Fibroblast of skin of left quadriceps (primary cell): ENCODE measurements around the gene ZBTB16.

Experiments used
- DNase-seq, 2 experiments: peaks; one replicate each; pipeline ENCODE4 v3.0.0-alpha.2; 2013; ENCODE audit warnings: low read depth in 2 of 2

Gene ZBTB16

DNA sequence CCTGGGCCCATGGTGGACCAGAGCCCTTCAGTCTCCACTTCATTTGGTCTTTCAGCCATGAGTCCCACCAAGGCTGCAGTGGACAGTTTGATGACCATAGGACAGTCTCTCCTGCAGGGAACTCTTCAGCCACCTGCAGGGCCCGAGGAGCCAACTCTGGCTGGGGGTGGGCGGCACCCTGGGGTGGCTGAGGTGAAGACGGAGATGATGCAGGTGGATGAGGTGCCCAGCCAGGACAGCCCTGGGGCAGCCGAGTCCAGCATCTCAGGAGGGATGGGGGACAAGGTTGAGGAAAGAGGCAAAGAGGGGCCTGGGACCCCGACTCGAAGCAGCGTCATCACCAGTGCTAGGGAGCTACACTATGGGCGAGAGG is 4.3 kb downstream of the ZBTB16 start:
- no peak for DNase-seq

DNA sequence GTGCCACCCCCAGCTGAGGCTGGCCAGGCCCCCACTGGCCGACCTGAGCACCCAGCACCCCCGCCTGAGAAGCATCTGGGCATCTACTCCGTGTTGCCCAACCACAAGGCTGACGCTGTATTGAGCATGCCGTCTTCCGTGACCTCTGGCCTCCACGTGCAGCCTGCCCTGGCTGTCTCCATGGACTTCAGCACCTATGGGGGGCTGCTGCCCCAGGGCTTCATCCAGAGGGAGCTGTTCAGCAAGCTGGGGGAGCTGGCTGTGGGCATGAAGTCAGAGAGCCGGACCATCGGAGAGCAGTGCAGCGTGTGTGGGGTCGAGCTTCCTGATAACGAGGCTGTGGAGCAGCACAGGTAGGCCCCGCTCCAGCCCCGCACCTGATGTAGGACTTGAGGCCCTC is 4.7 kb downstream of the ZBTB16 start:
- DNase-seq = no peak

DNA sequence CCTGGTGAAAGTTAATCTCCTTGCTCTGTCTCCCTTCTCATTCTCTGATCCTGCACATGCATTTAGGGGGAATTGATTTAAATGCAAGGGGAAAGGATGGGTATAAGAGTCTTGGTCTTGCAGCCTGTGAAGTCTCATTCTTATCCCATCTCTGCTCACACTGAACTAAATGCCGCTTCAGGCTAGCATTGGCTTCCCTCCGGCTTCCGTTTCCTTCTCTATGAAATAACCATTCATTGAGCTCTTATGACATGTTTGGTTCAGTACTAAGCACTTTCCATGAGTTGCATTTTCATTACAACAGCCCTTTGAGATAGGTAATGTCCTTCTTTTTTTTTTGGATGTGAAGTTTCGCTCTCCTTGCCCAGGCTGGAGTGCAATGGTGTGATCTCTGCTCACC is 5.6 kb downstream of the ZBTB16 start:
- no peak for DNase-seq

DNA sequence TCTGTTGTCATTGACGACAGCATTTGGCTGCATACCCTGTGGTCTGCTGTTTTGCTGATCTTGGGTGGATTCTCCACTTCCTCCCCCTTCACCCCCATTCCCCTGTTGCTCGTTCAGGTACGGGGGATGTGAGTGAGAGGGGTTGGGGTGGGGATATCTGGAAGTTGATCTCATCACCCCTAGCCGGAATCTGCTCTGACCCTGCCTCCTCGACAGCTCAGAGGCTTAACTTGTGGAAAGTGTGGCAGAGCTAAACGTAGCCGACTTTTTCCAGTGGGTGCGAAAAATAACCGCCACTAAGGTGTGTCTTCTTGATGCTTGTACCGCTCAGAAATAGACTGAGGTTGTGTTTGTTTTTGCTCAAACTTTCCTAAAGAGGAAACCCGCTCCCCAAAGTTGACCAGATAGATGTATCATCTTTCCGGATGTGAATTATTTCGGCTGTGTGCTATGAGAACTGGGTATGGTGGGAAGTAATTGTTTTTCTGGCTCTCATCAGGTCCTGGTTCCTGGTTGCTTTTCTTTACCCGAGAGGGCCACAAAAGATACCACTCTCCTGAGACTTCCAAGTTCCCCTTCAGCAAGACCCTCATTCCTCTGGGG is 6.6 kb downstream of the ZBTB16 start:
- no peak for DNase-seq

DNA sequence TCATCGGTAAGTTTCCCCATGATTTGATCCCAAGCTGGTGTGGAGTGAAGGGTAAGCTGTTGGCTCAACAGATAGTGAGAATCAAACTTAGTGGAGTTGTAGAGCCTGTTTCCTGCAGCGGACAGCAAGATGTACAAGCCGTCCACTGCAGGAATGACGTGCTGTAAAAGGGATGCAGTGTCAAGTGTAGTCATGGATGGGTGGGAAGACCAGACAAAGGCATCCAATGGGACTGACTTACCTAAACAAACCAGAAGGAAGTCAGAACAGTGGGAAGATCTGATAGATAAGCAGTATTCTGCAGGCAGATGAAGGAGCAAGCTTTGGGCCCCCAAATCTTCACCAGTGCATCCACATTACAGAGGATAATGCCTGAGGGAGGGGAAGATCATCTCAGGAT is 8.8 kb downstream of the ZBTB16 start:
- no peak for DNase-seq

GRCh38 chr11:114070464-114071139 is 11.1 kb downstream of the ZBTB16 start:
- no peak for DNase-seq

- no peak for DNase-seq
These were observed 13.7 kb downstream of the ZBTB16 start for GRCh38 chr11:114073007-114073827.

- DNase-seq = no peak
These were observed 14.4 kb downstream of the ZBTB16 start for GRCh38 chr11:114073828-114074381.

DNA sequence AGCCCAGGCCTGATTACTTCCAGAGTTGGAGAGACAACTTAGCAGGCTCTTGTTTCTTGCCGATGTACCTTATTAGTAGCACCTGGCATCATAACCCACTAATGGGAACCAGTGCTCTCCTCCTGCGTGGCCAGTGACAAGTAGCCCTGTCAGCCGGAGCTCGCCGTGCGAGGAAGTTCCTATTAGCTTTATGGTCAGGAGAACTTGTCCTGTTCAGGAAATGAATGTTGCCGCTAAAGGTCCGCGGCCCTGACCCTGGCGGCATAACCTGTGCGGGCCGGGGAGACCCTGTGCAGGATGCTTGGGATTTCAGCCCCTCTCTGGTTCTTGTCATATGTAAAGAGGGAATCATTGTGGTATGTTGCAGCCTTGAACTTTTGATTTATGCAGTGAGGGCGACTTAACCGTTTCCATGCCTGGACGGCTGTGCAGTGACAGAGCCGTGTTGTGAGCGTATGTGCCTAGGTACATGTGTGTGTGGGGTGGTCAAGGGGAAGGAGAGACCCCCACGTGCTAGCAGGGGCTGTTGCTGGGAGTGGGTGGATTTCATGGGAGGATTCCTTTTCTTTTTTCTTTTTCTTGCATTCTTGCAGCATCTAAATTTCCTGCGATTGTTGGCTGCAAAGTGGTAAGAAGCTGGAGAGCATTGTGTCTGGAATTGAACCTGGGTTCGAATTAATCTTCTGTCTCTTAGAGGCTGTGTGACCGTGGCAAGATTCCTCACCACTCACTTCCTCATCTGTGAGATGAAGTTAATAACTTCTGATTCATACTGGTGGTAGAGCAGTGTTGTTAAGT is 15.2 kb downstream of the ZBTB16 start:
- DNase-seq = no peak

DNA sequence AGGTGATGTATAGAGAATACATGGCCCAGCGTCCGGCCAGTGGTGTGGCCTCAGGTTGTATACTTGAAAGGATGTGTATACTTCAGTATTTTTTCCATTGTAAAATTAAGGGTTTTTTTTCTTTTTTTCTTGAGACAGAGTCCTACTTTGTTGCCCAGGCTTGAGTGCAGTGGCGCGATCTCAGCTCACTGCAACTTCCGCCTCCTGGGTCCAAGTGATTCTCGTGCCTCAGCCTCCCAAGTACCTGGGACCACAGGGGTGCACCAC is 15.8 kb downstream of the ZBTB16 start:
- no peak for DNase-seq

GRCh38 chr11:114075891-114076441 is 16.5 kb downstream of the ZBTB16 start:
- peak; percentile 23 to 27 for DNase-seq

DNA sequence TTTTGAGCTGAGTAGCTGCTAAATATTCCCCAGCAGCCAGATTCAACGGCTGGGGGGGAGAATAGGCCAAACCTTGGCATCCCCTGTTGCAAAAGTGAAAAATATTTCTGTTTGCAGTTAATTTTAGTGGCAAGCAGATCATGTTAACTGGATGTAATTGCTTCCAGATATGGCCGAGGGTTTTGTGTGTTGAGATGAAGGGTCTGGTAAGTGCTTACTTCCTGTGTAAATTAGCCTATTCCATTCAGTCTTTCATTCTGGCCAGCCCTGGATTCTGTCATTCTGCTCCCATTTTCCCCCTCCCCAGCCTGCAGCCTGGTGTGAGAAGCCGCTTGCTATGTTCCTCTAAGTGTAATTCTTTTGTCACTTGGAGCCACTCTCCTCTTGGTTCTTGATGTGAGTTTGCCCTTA is 17.4 kb downstream of the ZBTB16 start:
- DNase-seq = peak; percentile 34 to 45

GRCh38 chr11:114077482-114078305 is 18.2 kb downstream of the ZBTB16 start:
- no peak for DNase-seq

DNA sequence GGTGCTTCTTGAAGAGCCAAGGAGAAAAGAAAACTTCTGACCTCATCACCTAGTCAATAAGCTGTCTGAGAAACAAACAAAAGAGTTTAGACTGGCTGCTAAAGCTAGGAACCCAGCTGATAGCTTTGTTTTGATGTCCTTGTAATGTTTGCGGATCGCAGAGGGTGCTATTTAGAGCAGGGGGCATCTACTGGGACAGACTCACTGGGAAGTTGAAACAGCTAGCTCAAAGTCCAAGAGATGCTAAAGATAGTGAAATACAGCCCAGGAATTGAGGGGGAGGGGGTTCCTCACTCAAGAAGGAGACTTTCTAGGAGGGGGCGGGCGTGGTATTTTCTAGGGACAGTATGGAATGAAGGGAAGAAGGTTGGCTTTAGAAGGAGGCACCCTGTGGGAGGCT is 18.9 kb downstream of the ZBTB16 start:
- no peak for DNase-seq

DNA sequence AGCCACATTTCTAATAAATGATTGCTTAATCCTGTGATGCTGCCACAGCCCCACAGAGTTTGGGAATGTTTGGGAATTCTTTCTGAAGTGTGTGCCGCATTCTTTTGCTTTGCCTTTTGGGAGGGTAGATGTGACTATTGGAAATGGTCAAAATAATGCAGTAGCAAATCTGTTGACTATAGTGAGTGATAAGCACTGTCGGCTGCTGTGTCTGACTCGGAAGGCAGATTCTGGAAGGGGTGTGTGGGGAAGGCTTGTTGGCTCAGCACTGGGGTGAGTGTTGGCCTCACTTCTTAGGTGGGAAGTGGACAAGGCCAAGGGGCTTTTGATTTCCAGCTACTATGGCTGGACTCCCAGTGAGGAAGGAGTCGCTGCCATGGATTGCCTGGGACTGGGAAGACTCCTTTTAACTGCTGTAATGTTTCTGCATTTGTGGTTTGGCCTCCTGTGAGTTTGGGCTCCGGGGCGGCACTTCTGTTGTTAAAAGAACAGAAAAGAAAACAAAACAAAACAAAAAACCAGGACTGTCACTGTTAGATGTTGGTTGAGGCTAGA is 20.1 kb downstream of the ZBTB16 start:
- DNase-seq = no peak

DNA sequence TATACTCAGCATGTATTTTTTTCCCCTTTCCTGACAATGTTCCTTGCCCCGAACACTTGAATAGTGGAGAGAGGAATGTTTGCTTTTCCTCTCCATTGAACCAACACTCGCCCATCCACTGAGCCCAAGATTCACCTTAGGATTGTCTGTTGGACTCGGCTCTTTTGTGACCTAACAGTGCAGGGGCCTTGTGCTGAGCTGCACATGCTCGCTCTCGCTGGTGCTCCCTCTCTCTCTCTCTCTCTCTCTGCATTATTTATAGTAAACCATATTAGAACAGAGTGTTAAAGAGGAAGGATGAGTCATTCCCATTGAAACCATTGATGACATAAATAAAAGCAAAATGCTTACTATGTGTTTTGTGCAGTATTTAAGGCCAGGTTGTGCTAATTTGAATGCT is 20.7 kb downstream of the ZBTB16 start:
- DNase-seq = no peak

DNA sequence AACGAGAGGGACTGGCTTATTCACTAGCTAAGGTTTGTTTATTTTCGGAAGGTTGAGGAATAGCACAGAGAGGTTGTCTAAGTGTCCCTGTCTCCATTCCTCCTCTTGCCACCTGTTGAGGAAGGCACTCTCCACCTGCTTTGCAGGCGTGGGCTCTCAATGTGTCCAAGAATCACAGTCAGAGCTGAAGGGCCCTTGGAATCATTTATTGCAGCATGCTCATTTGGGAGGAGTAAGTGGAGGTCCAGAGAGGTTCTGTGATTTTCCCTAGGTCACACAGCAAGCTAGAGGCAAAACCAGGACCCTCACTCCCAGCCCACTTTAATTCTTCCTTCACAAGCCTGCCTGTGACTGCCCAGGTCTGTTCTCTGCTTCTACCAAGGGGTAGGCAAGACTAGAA is 21.3 kb downstream of the ZBTB16 start:
- no peak for DNase-seq

DNA sequence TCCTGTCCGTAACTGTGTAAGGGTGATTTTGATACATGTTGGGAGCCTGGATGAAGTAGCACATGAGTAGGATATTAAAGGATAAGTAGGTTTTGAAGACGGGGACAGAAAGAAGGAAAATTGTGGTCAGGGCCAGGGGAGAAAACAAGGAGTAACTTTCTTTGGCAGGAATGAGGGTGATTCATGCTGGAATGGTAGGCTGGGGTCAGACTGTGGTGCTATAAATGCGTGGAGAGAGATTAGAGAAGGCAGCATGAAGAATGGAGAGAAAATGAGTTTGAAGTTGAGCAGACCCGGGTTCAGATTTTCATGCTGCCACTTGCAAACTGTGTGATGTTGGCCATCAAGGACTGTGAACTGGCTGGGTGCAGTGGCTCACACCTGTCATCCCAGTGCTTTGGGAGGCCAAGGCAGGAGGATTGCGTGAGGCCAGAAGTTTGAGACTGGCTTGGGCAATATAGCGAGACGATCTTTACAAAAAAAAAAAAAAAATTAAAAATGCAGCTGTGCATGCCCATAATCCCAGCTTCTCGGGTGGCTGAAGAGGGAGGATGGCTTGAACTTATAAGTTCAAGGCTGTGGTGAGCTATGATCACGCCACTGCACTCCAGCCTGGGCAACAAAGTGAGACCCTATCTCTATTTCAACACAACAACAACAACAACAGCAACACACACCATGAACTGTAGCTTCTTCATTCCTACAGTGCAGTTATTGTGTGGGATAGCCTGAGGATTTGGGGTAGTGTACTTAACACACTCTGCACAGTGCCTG is 22.3 kb downstream of the ZBTB16 start:
- DNase-seq = peak in 1 of 2 experiments; percentile 9

DNA sequence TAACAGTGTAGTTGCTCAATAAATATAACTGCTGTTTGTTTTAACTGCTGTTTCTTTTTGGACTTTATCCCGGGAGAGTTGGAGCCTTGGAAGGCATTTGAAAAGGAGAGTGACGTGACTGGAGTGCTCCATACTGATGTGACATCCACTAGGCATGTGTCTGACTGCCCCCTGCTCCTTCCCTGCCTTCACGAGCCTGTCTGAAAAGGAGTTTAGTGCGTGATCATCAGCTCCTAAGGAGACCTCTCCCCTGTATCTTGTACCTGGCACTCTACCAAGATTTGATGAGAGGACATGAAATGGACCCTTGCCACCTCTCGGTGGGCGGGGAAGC is 22.9 kb downstream of the ZBTB16 start:
- no peak for DNase-seq

- DNase-seq = no peak
These were observed 23.3 kb downstream of the ZBTB16 start for GRCh38 chr11:114082767-114083181.
